ENCODE results near the gene OR5T1. TPM values are rescaled to one million over a fixed set of nuclear protein-coding genes. Genes with fewer than 3 reads are reported as not detected.

OR5T1 gene
- not detected in 2 replicates for total RNA-seq (2014; rRNA removed; shearing (Covaris generic))
- polyA plus RNA-seq (2016; fragmentation: Nextera tagmentation; extraction: Ambion mirVana) = not detected in 2 replicates

- DNase-seq = no peak
- Histone ChIP-seq H3K4me3 (no peak within 1 kb of the TSS), H2AFZ (no peak within 1 kb of the TSS), H3K79me2 (ENCODE audit: insufficient read depth) (no peaks in the 10 kb centered on the region), H3K27ac (no peak within 1 kb of the TSS), H3K36me3 (ENCODE audit: low read depth) (no peaks in the 10 kb centered on the region), H3K4me1 (ENCODE audit: insufficient read depth) (no peaks in the 10 kb centered on the region), H3K9me3 (ENCODE audit: low read depth) (peaks cover 6% of the 10 kb centered on the region), H3K9ac (no peak within 1 kb of the TSS), H3F3A (ENCODE audit: insufficient read depth) (no peaks in the 10 kb centered on the region), H3K9me2 (ENCODE audit: insufficient read depth) (no peaks in the 10 kb centered on the region), H3K27me3 (replicated peaks; ENCODE audit: insufficient read depth) (no peaks in the 10 kb centered on the region), H3K4me2 (ENCODE audit: unreplicated experiment) (no peak within 1 kb of the TSS), H4K20me1 (ENCODE audit: insufficient read depth) (no peaks in the 10 kb centered on the region)
- TF ChIP-seq EZH2 (IDR thresholded peaks at IDR 0.05; ENCODE audit: insufficient read depth, poor library complexity, severe bottlenecking) (no peak), EZH2phosphoT487 (IDR thresholded peaks at IDR 0.05; ENCODE audit: insufficient read depth, low read depth) (no peak)
- in situ Hi-C loops (cut with MboI) = no loop called here
Measured at GRCh38 chr11:56273854-56274253, at the start of gene OR5T1. TSS of gene OR5T1 (plus strand) at chr11:56274154. CDS start at chr11:56275639, 1,485 bp downstream.

DNA sequence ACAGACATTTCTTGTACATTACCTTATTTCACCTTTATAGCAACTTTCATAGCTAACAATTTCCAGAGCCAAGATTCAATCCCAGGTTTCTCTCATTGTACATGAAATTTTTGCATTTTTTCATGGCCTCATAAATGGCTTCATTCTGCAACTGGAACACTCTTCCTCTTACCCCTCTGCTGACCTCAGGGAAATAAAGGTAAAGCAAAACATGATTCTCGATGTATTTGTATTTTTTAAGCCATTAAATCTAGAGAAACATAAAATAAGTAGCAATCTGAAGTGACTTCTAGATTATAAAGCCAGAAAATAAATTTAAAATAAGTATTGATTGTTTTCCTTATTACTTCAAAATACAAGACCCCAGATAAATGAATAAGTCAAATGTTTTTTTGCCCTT, 39.8 kb upstream of the OR5T1 start, which contains the start of gene OR5T2:
Gene OR5T2, minus strand, starts transcription at position 101 of the 400 bp plus-strand sequence. CDS start 1,193 bp downstream, outside the sequence.
- 4 to 14% methylated on average over 1 of the region's 1 CpG for WGBS, 2 experiments (ENCODE audit: low coverage in 1 of 2, low lambda C conversion rate in 2 of 2, missing lambda C conversion rate in 2 of 2)
- no peak within 1 kb of the TSS for H3K4me3 ChIP-seq
- in situ Hi-C loops (cut with MboI) = no loop called here

DNA sequence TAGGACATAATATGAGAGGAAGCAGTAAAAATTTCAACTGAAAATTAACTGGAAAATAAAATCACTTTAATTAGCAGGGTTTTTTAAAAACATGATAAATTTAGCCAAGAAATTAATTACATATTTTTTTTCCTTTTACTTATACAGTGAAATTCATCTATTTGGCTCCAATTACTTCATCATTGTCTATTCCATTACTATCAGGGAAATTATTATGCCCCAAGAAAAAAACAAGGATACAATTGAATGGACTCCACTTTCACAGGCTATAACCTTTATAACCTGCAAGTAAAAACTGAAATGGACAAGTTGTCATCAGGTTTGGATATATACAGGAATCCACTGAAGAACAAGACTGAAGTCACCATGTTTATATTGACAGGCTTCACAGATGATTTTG, 22.0 kb upstream of the OR5T1 start, which contains the start of gene OR5T3:
Gene OR5T3, plus strand, starts transcription at position 301 of the 400 bp plus-strand sequence. Its CDS starts 0 bp downstream, at position 301.
- Histone ChIP-seq H3F3A (ENCODE audit: insufficient read depth) (no peaks in the 10 kb centered on the region), H3K9me3 (ENCODE audit: low read depth) (no peaks in the 10 kb centered on the region), H3K4me1 (ENCODE audit: insufficient read depth) (no peaks in the 10 kb centered on the region), H3K36me3 (ENCODE audit: low read depth) (no peaks in the 10 kb centered on the region), H3K9ac (no peak within 1 kb of the TSS), H2AFZ (no peak within 1 kb of the TSS), H3K27ac (no peak within 1 kb of the TSS), H3K4me3 (no peak within 1 kb of the TSS), H3K79me2 (ENCODE audit: insufficient read depth) (no peaks in the 10 kb centered on the region), H3K9me2 (ENCODE audit: insufficient read depth) (no peaks in the 10 kb centered on the region), H4K20me1 (ENCODE audit: insufficient read depth) (no peaks in the 10 kb centered on the region), H3K27me3 (replicated peaks; ENCODE audit: insufficient read depth) (no peaks in the 10 kb centered on the region), H3K4me2 (ENCODE audit: unreplicated experiment) (no peak within 1 kb of the TSS)
- no peak for DNase-seq
- TF ChIP-seq EZH2phosphoT487 (IDR thresholded peaks at IDR 0.05; ENCODE audit: insufficient read depth, low read depth) (no peak), EZH2 (IDR thresholded peaks at IDR 0.05; ENCODE audit: insufficient read depth, poor library complexity, severe bottlenecking) (no peak)
- in situ Hi-C loops (cut with MboI) = no loop called here

More for the DNA sequence above, 39.8 kb upstream of the OR5T1 start, which contains the start of gene OR5T2:
- Histone ChIP-seq H3F3A (ENCODE audit: insufficient read depth) (no peaks in the 10 kb centered on the region), H3K4me2 (ENCODE audit: unreplicated experiment) (no peak within 1 kb of the TSS), H3K9me3 (ENCODE audit: low read depth) (no peaks in the 10 kb centered on the region), H3K9ac (no peak within 1 kb of the TSS), H3K4me1 (ENCODE audit: insufficient read depth) (no peaks in the 10 kb centered on the region), H3K27me3 (replicated peaks; ENCODE audit: insufficient read depth) (no peaks in the 10 kb centered on the region), H2AFZ (no peak within 1 kb of the TSS), H3K27ac (no peak within 1 kb of the TSS), H3K9me2 (ENCODE audit: insufficient read depth) (no peaks in the 10 kb centered on the region), H3K36me3 (ENCODE audit: low read depth) (no peaks in the 10 kb centered on the region), H3K79me2 (ENCODE audit: insufficient read depth) (no peaks in the 10 kb centered on the region), H4K20me1 (ENCODE audit: insufficient read depth) (no peaks in the 10 kb centered on the region)
- DNase-seq = no peak
- no peak for TF ChIP-seq EZH2 (IDR thresholded peaks at IDR 0.05; ENCODE audit: insufficient read depth, poor library complexity, severe bottlenecking)
- no peak for TF ChIP-seq EZH2phosphoT487 (IDR thresholded peaks at IDR 0.05; ENCODE audit: insufficient read depth, low read depth)

GRCh38 chr11:56271092-56271491, 2.9 kb upstream of the OR5T1 start:
- no peak overlapping the region for H3K27ac ChIP-seq
- H3K36me3 ChIP-seq (ENCODE audit: low read depth) = no peaks in the 10 kb centered on the region
- H3K9ac ChIP-seq = no peak overlapping the region
- no peaks in the 10 kb centered on the region for H3F3A ChIP-seq (ENCODE audit: insufficient read depth)
- H3K9me2 ChIP-seq (ENCODE audit: insufficient read depth) = no peaks in the 10 kb centered on the region
- no peaks in the 10 kb centered on the region for H3K79me2 ChIP-seq (ENCODE audit: insufficient read depth)
- WGBS, 2 experiments (ENCODE audit: low coverage in 1 of 2, low lambda C conversion rate in 2 of 2, missing lambda C conversion rate in 2 of 2) = 6 to 12% methylated on average over 3 of the region's 3 CpGs
- H3K27me3 ChIP-seq (replicated peaks; ENCODE audit: insufficient read depth) = no peaks in the 10 kb centered on the region
- DNase-seq = no peak
- H3K4me3 ChIP-seq = no peak overlapping the region
- no peak overlapping the region for H2AFZ ChIP-seq
- H3K4me2 ChIP-seq (ENCODE audit: unreplicated experiment) = no peak overlapping the region
- TF ChIP-seq EZH2phosphoT487 (IDR thresholded peaks at IDR 0.05; ENCODE audit: insufficient read depth, low read depth) = no peak
- TF ChIP-seq EZH2 (IDR thresholded peaks at IDR 0.05; ENCODE audit: insufficient read depth, poor library complexity, severe bottlenecking) = no peak
- H4K20me1 ChIP-seq (ENCODE audit: insufficient read depth) = no peaks in the 10 kb centered on the region
- in situ Hi-C loops (cut with MboI) = no loop called here
- H3K4me1 ChIP-seq (ENCODE audit: insufficient read depth) = no peaks in the 10 kb centered on the region
- peaks cover 6% of the 10 kb centered on the region for H3K9me3 ChIP-seq (ENCODE audit: low read depth)

GRCh38 chr11:56292154-56292553, 18.2 kb downstream of the OR5T1 start, which contains the start of gene OR8H1:
TSS of gene OR8H1 (minus strand) at chr11:56292254. CDS start at chr11:56291062, 1,192 bp downstream.
- no peaks in the 10 kb centered on the region for H3K79me2 ChIP-seq (ENCODE audit: insufficient read depth)
- no peaks in the 10 kb centered on the region for H3F3A ChIP-seq (ENCODE audit: insufficient read depth)
- in situ Hi-C loops (cut with MboI) = no loop called here
- no peak within 1 kb of the TSS for H2AFZ ChIP-seq
- DNase-seq = no peak
- H4K20me1 ChIP-seq (ENCODE audit: insufficient read depth) = no peaks in the 10 kb centered on the region
- H3K4me3 ChIP-seq = no peak within 1 kb of the TSS
- TF ChIP-seq EZH2 (IDR thresholded peaks at IDR 0.05; ENCODE audit: insufficient read depth, poor library complexity, severe bottlenecking) (no peak), EZH2phosphoT487 (IDR thresholded peaks at IDR 0.05; ENCODE audit: insufficient read depth, low read depth) (no peak)
- no peaks in the 10 kb centered on the region for H3K9me2 ChIP-seq (ENCODE audit: insufficient read depth)
- H3K4me1 ChIP-seq (ENCODE audit: insufficient read depth) = no peaks in the 10 kb centered on the region
- no peaks in the 10 kb centered on the region for H3K36me3 ChIP-seq (ENCODE audit: low read depth)
- 12% methylated on average over 2 of the region's 2 CpGs for WGBS, 2 experiments (ENCODE audit: low coverage in 1 of 2, low lambda C conversion rate in 2 of 2, missing lambda C conversion rate in 2 of 2)
- H3K27me3 ChIP-seq (replicated peaks; ENCODE audit: insufficient read depth) = no peaks in the 10 kb centered on the region
- no peak within 1 kb of the TSS for H3K27ac ChIP-seq
- H3K4me2 ChIP-seq (ENCODE audit: unreplicated experiment) = no peak within 1 kb of the TSS
- no peaks in the 10 kb centered on the region for H3K9me3 ChIP-seq (ENCODE audit: low read depth)
- no peak within 1 kb of the TSS for H3K9ac ChIP-seq
